HepG2 (cell line): ENCODE measurements around the gene KIAA0232. TPM values are rescaled to one million over a fixed set of nuclear protein-coding genes. Genes with fewer than 3 reads are reported as not detected.

Experiments used
- DNMT1 ChIP-seq: sonication (generic); formaldehyde crosslinking; IDR thresholded peaks from 2 replicates; pipeline ENCODE4 v1.5.1; 2020; ENCODE audit warnings: mild to moderate bottlenecking, missing genetic modification reagents
- DR1 ChIP-seq: sonication (generic); formaldehyde crosslinking; IDR thresholded peaks from 2 replicates; pipeline ENCODE4 v1.8.0; 2021; ENCODE audit warnings: mild to moderate bottlenecking, missing genetic modification reagents, inconsistent platforms
- EED ChIP-seq: sonication (generic); formaldehyde crosslinking; IDR thresholded peaks from 2 replicates; pipeline ENCODE4 v1.5.0; 2020; ENCODE audit warnings: mild to moderate bottlenecking, missing genetic modification reagents
- EP300 ChIP-seq, 3 experiments: sonication (generic) in 1 of 3; formaldehyde crosslinking in 1 of 3; IDR thresholded peaks; 2 replicates each; pipeline versions ENCODE4 v1.5.1 to v1.6.1; 2011 to 2020; ENCODE audit warnings: low read depth in 2 of 3, low read length in 2 of 3, borderline replicate concordance in 1 of 3, improper control_type of control experiment in 1 of 3, mild to moderate bottlenecking in 1 of 3, missing genetic modification reagents in 1 of 3, moderate library complexity in 1 of 3
- FOXC1 ChIP-seq: sonication (generic); formaldehyde crosslinking; IDR thresholded peaks from 2 replicates; pipeline ENCODE4 v1.8.0; 2022; ENCODE audit warnings: mild to moderate bottlenecking, missing genetic modification reagents, borderline replicate concordance
- HINFP ChIP-seq: sonication (generic); formaldehyde crosslinking; IDR thresholded peaks from 2 replicates; pipeline ENCODE4 v1.4.0; 2020; ENCODE audit warnings: low read depth, mild to moderate bottlenecking, missing genetic modification reagents
- HNF1B ChIP-seq: sonication (generic); formaldehyde crosslinking; IDR thresholded peaks from 2 replicates; pipeline ENCODE4 v1.5.1; 2020; ENCODE audit warnings: mild to moderate bottlenecking, moderate library complexity, missing genetic modification reagents
- HNRNPUL1 ChIP-seq: fragments of 200-400 bp; formaldehyde crosslinking; IDR thresholded peaks from 2 replicates; pipeline ENCODE4 v1.6.1; 2017; ENCODE audit warnings: low read depth, mild to moderate bottlenecking, low read length, moderate library complexity
- ISL2 ChIP-seq: sonication (generic); formaldehyde crosslinking; IDR thresholded peaks from 2 replicates; pipeline ENCODE4 v1.5.0; 2020; ENCODE audit warnings: missing genetic modification reagents
- REXO4 ChIP-seq: sonication (generic); formaldehyde crosslinking; IDR thresholded peaks from 2 replicates; pipeline ENCODE4 v1.8.0; 2022; ENCODE audit warnings: missing genetic modification reagents, mild to moderate bottlenecking, borderline replicate concordance
- RFXANK ChIP-seq: IDR thresholded peaks from 2 replicates; pipeline ENCODE4 v1.6.1; 2016
- RXRA ChIP-seq: sonication (generic); formaldehyde crosslinking; IDR thresholded peaks from 2 replicates; pipeline ENCODE4 v1.5.1; 2020; ENCODE audit warnings: missing genetic modification reagents
- SIX4 ChIP-seq: sonication (generic); formaldehyde crosslinking; IDR thresholded peaks from 2 replicates; pipeline ENCODE4 v1.4.0; 2020; ENCODE audit warnings: missing genetic modification reagents
- SMAD3 ChIP-seq: sonication (generic); formaldehyde crosslinking; IDR thresholded peaks from 2 replicates; pipeline ENCODE4 v1.4.0; 2020; ENCODE audit warnings: missing genetic modification reagents
- SRSF1 ChIP-seq: fragments of 200-400 bp; formaldehyde crosslinking; optimal IDR thresholded peaks from 2 replicates; pipeline ENCODE3; 2017; ENCODE audit warnings: mild to moderate bottlenecking, low read depth, low read length, moderate library complexity
- TSC22D2 ChIP-seq: sonication (generic); formaldehyde crosslinking; IDR thresholded peaks from 2 replicates; pipeline ENCODE4 v1.5.1; 2020; ENCODE audit warnings: missing genetic modification reagents, mild to moderate bottlenecking, borderline replicate concordance
- U2AF1 ChIP-seq: fragments of 200-400 bp; formaldehyde crosslinking; optimal IDR thresholded peaks from 2 replicates; pipeline ENCODE3; 2017; ENCODE audit warnings: mild to moderate bottlenecking, low read depth, low read length
- ZKSCAN8 ChIP-seq: IDR thresholded peaks from 2 replicates; pipeline ENCODE4 v1.6.1; 2016; ENCODE audit warnings: borderline replicate concordance, missing genetic modification reagents, missing compliant biosample characterization
- ZNF17 ChIP-seq: sonication (generic); formaldehyde crosslinking; IDR thresholded peaks from 2 replicates; pipeline ENCODE4 v1.5.0; 2020; ENCODE audit warnings: mild to moderate bottlenecking, missing genetic modification reagents
- ZNF234 ChIP-seq: sonication (generic); formaldehyde crosslinking; conservative IDR thresholded peaks from 2 replicates; pipeline ENCODE4 v1.5.1; 2020; ENCODE audit warnings: mild to moderate bottlenecking, missing genetic modification reagents
- ZNF263 ChIP-seq: sonication (generic); formaldehyde crosslinking; IDR thresholded peaks from 2 replicates; pipeline ENCODE4 v1.4.0; 2020; ENCODE audit warnings: missing genetic modification reagents
- ZNF33B ChIP-seq: sonication (generic); formaldehyde crosslinking; IDR thresholded peaks from 2 replicates; pipeline ENCODE4 v1.5.1; 2020; ENCODE audit warnings: mild to moderate bottlenecking, missing genetic modification reagents
- ZNF552 ChIP-seq: sonication (generic); formaldehyde crosslinking; IDR thresholded peaks from 2 replicates; pipeline ENCODE4 v1.9.0; 2022; ENCODE audit warnings: missing genetic modification reagents, mild to moderate bottlenecking, borderline replicate concordance
- ZNF850 ChIP-seq: sonication (generic); formaldehyde crosslinking; conservative IDR thresholded peaks from 2 replicates; pipeline ENCODE4 v1.9.0; 2021; ENCODE audit warnings: mild to moderate bottlenecking, missing genetic modification reagents
- ZNF878 ChIP-seq: sonication (generic); formaldehyde crosslinking; IDR thresholded peaks from 2 replicates; pipeline ENCODE4 v1.8.1; 2023; ENCODE audit warnings: mild to moderate bottlenecking, missing genetic modification reagents, moderate library complexity
- ZSCAN12 ChIP-seq: sonication (generic); formaldehyde crosslinking; IDR thresholded peaks from 2 replicates; pipeline ENCODE4 v1.9.0; 2021; ENCODE audit warnings: mild to moderate bottlenecking, missing genetic modification reagents
- ZUFSP ChIP-seq: sonication (generic); formaldehyde crosslinking; IDR thresholded peaks from 2 replicates; pipeline ENCODE4 v1.9.0; 2021; ENCODE audit warnings: missing genetic modification reagents, mild to moderate bottlenecking, borderline replicate concordance
- polyA plus RNA-seq, 8 experiments: library from polyadenylated mRNA; depleted of rRNA in 3 of 8; stranded (reverse) in 7 of 8; unstranded in 1 of 8; fragments of >200 nt; fragmentation: Illumina TruSeq in 4 of 8; extraction: Trizol in 4 of 8; gene quantifications; 2 replicates each; pipeline versions ENCODE4 v1.2.1 to v1.2.3, GENCODE V29; 2011 to 2016; ENCODE audit warnings: low read depth in 4 of 8, missing spikeins in 1 of 8, mixed read lengths in 1 of 8; ENCODE audit not compliant: insufficient read depth in 1 of 8
- total RNA-seq, 5 experiments: library from RNA; depleted of rRNA; stranded (reverse); fragments of >200 nt; fragmentation: Illumina TruSeq; extraction: Trizol; gene quantifications; 2 replicates each; pipeline ENCODE4 v1.2.3, GENCODE V29; 2016; ENCODE audit warnings: low read depth in 1 of 5

Gene KIAA0232
- total and polyA plus RNA-seq, 2 of the 13 experiments (the other 11 are each of a cell fraction or from before 2014, with no cell fraction given) = 7.8 to 17.1 TPM

DNA sequence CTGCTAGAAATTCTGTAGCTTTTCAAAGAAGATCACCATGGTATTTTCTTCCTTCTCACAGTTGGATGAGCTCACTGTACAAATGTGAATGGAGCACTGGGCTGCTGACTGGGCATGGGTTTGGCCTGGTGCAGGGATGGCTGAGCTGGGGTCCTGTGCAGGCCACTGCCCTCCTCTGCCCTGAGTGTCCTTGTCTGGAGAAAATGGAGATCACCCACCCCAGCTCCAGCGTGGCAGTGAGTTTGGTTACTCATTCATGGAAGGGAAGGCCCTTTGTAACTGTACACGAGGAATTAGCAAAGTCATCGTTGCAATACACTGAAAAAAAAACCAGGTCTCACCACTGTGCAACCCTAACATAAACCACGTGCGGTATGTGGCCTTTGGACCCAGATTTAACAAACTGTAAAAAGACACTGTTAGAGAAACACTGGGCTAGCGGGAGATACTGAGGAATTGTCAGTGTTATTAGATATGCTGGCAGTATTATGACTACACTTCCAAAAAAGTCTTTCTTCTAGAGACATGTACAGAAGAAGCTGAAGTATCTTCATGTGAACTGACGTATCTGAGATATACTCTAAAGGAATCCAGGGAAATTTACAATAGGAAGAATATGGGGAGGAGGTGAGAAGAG, 111.0 kb downstream of the KIAA0232 start (continued):
- TF ChIP-seq ZUFSP (CRISPR knock-in tag) = no peak
- peak; percentile 85 to 97 for TF ChIP-seq EP300 (IDR thresholded peaks at IDR 0.05; ENCODE audit: low read depth in 2 of 2, low read length in 2 of 2)
- TF ChIP-seq EP300 (CRISPR knock-in tag; IDR thresholded peaks at IDR 0.05; ENCODE audit: borderline replicate concordance) = peak; percentile 99
- TF ChIP-seq DR1 = peak; percentile 54; the same call in 1 of the 2 replicates
- TF ChIP-seq EED (CRISPR knock-in tag) = no peak
- no peak for TF ChIP-seq SRSF1
- no peak for TF ChIP-seq RFXANK
- TF ChIP-seq DNMT1 (CRISPR knock-in tag) = no peak
- TF ChIP-seq ZNF17 (CRISPR knock-in tag) = no peak
- TF ChIP-seq ZNF878 (CRISPR knock-in tag) = peak; percentile 87
- no peak for TF ChIP-seq ZNF234
- no peak for TF ChIP-seq ZSCAN12 (CRISPR knock-in tag)
- TF ChIP-seq ZNF850 (CRISPR knock-in tag) = no peak
- TF ChIP-seq ZKSCAN8 (CRISPR knock-in tag) = peak; percentile 93
- TF ChIP-seq SMAD3 (CRISPR knock-in tag) = peak; percentile 94
- no peak for TF ChIP-seq U2AF1
- peak; percentile 84 for TF ChIP-seq ISL2 (CRISPR knock-in tag)
- peak; percentile 70; the same call in 1 of the 2 replicates for TF ChIP-seq RXRA (CRISPR knock-in tag)
- TF ChIP-seq TSC22D2 = peak; percentile 63; the same call in 1 of the 2 replicates
- no peak for TF ChIP-seq HNRNPUL1
- peak; percentile 94 for TF ChIP-seq SIX4 (CRISPR knock-in tag)
- TF ChIP-seq FOXC1 (CRISPR knock-in tag) = peak; percentile 63; the same call in 1 of the 2 replicates
- no peak for TF ChIP-seq ZNF33B (CRISPR knock-in tag)
- peak; percentile 76 for TF ChIP-seq ZNF263
- no peak for TF ChIP-seq ZNF552 (CRISPR knock-in tag)
- TF ChIP-seq HNF1B (CRISPR knock-in tag) = peak; percentile 99
- TF ChIP-seq HINFP (CRISPR knock-in tag) = 0 out of 2 replicates have a peak, but pooled peaks have one; percentile 35
- no peak for TF ChIP-seq REXO4 (CRISPR knock-in tag)
